ENCODE results near the gene PRSS1. TPM values are rescaled to one million over a fixed set of nuclear protein-coding genes. Genes with fewer than 3 reads are reported as not detected.

Gene PRSS1
- total and polyA plus RNA-seq, 2 donors (not counting 3 experiments of a cell fraction or from before 2014, with no cell fraction given), result not detected

DNA sequence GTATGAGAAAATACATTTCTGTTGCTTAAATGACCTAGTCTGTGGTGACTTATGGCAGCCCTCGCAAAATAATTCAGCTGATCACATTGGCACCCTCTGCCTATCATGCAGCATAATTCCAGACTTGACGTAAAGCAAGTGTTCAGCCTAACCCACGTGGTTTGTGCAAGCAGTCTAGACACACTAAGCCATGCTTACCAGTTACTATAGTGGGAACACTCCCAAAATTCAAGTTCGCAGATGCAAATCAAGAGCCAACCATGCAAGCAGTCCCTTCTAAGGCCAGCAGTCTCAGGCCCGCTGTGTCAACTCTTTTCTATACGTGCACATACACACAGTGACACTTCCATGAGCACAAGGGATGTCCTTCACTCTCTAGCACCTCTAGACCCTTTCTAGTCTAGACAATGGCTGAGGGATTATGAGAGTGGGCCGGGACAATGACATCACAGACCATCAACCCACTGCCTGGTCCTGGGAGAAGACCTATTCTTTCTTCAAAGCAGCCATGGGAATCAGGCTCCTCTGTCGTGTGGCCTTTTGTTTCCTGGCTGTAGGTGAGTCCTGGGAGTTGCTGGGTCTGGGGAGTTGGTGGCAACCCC lies 29.0 kb upstream of the PRSS1 start:
- no peak overlapping the region for H3K4me3 ChIP-seq (replicated peaks in 1 of 3; ENCODE audit: insufficient read depth in 1 of 3, low read depth in 1 of 3, low read length in 3 of 3)
- H3K79me2 ChIP-seq (ENCODE audit: control insufficient read depth, insufficient read depth, low read length), result no peaks in the 10 kb centered on the region
- no peak overlapping the region for H3K9ac ChIP-seq (replicated peaks; ENCODE audit: extremely low read depth, insufficient read depth, low read length)
- peaks cover 21 to 23% of the 10 kb centered on the region in 2 experiments for H3K27me3 ChIP-seq (ENCODE audit: control insufficient read depth in 2 of 2, insufficient read depth in 2 of 2, low read length in 2 of 2)
- POLR2A ChIA-PET, result no interaction called here
- no peak overlapping the region for H3K4me2 ChIP-seq (ENCODE audit: insufficient read depth, low read length)
- dilution Hi-C loops (cut with MboI; ENCODE audit: extremely low pct_ligation_motif_present, low sequenced_read_pairs), result no loop called here
- TF ChIP-seq JUN (IDR thresholded peaks at IDR 0.05; ENCODE audit: borderline replicate concordance, insufficient read depth, insufficient read length, low read depth) (no peak), GATA2 (IDR thresholded peaks at IDR 0.05; ENCODE audit: insufficient read depth, insufficient read length, low read depth, low read length) (no peak), POLR2A (IDR thresholded peaks at IDR 0.05; ENCODE audit: low read depth, low read length) (no peak), MYC (IDR thresholded peaks at IDR 0.05; ENCODE audit: low read depth, low read length) (no peak), FOS (IDR thresholded peaks at IDR 0.05; ENCODE audit: borderline replicate concordance, insufficient read depth, low read length) (no peak), EZH2 (IDR thresholded peaks at IDR 0.05; ENCODE audit: borderline replicate concordance, low read depth, low read length, severe bottlenecking) (no peak), POLR2AphosphoS5 (IDR thresholded peaks at IDR 0.05; ENCODE audit: insufficient read depth, low read depth, low read length) (no peak)
- DNase-seq (ENCODE audit: low read depth, low spot score), result no peak
- H3K9me3 ChIP-seq (replicated peaks; ENCODE audit: control insufficient read depth, insufficient read depth, low read length), result no peaks in the 10 kb centered on the region
- no peaks in the 10 kb centered on the region for H3K36me3 ChIP-seq (ENCODE audit: control insufficient read depth in 2 of 2, extremely low read depth in 1 of 2, insufficient read depth in 2 of 2, low read length in 2 of 2)
- no TSS peak for BruUV-seq (replicated peaks)
- no peaks in the 10 kb centered on the region for H3K9me1 ChIP-seq (replicated peaks; ENCODE audit: control insufficient read depth, extremely low read depth, insufficient read depth, low read length)
- no peaks in the 10 kb centered on the region for H3K4me1 ChIP-seq (ENCODE audit: control insufficient read depth, extremely low read depth, insufficient read depth, low read length)
- CTCF ChIA-PET, result interaction anchor here (0.8 to 2.4 kb wide), 2 partner anchors 63 to 65 kb away, joined by 3 to 10 read pairs; no protein-coding TSS in a partner anchor
- no peak overlapping the region for H2AFZ ChIP-seq (ENCODE audit: low read depth, low read length)
- intact Hi-C loops (cut with micrococcal nuclease), result no loop called here
- FAIRE-seq, result no peak
- H4K20me1 ChIP-seq (replicated peaks; ENCODE audit: control insufficient read depth, extremely low read depth, insufficient read depth, low read length), result no peaks in the 10 kb centered on the region
- no peak overlapping the region for H3K27ac ChIP-seq (ENCODE audit: insufficient read depth, low read depth, low read length)

- Histone ChIP-seq H3K9ac (replicated peaks; ENCODE audit: extremely low read depth, insufficient read depth, low read length) (no peak overlapping the region), H3K36me3 (ENCODE audit: control insufficient read depth in 2 of 2, extremely low read depth in 1 of 2, insufficient read depth in 2 of 2, low read length in 2 of 2) (no peaks in the 10 kb centered on the region), H3K4me1 (ENCODE audit: control insufficient read depth, extremely low read depth, insufficient read depth, low read length) (no peaks in the 10 kb centered on the region), H3K27me3 (ENCODE audit: control insufficient read depth in 2 of 2, insufficient read depth in 2 of 2, low read length in 2 of 2) (peaks cover 21% of the 10 kb centered on the region in 2 experiments), H3K79me2 (ENCODE audit: control insufficient read depth, insufficient read depth, low read length) (no peaks in the 10 kb centered on the region), H3K4me2 (ENCODE audit: insufficient read depth, low read length) (no peak overlapping the region), H3K9me1 (replicated peaks; ENCODE audit: control insufficient read depth, extremely low read depth, insufficient read depth, low read length) (no peaks in the 10 kb centered on the region), H4K20me1 (replicated peaks; ENCODE audit: control insufficient read depth, extremely low read depth, insufficient read depth, low read length) (no peaks in the 10 kb centered on the region), H3K4me3 (replicated peaks in 1 of 3; ENCODE audit: insufficient read depth in 1 of 3, low read depth in 1 of 3, low read length in 3 of 3) (no peak overlapping the region), H2AFZ (ENCODE audit: low read depth, low read length) (no peak overlapping the region), H3K27ac (ENCODE audit: insufficient read depth, low read depth, low read length) (no peak overlapping the region), H3K9me3 (replicated peaks; ENCODE audit: control insufficient read depth, insufficient read depth, low read length) (no peaks in the 10 kb centered on the region)
- POLR2A ChIA-PET, result no interaction called here
- TF ChIP-seq EZH2 (IDR thresholded peaks at IDR 0.05; ENCODE audit: borderline replicate concordance, low read depth, low read length, severe bottlenecking), result no peak
- TF ChIP-seq MYC (IDR thresholded peaks at IDR 0.05; ENCODE audit: low read depth, low read length), result no peak
- TF ChIP-seq POLR2A (IDR thresholded peaks at IDR 0.05; ENCODE audit: low read depth, low read length), result no peak
- CTCF ChIA-PET, result interaction anchor here (0.8 to 2.4 kb wide), 2 partner anchors 62 to 64 kb away, joined by 3 to 10 read pairs; no protein-coding TSS in a partner anchor
- FAIRE-seq (no peak), DNase-seq (ENCODE audit: low read depth, low spot score) (no peak)
- dilution Hi-C loops (cut with MboI; ENCODE audit: extremely low pct_ligation_motif_present, low sequenced_read_pairs), result no loop called here
- no TSS peak for BruUV-seq (replicated peaks)
- intact Hi-C loops (cut with micrococcal nuclease), result no loop called here
Observed at GRCh38 chr7:142720986-142721385, 28.3 kb upstream of the PRSS1 start.

Measured in endothelial cell of umbilical vein (primary cell).